Peyer's patch (tissue), 4 donors: Measurements from ENCODE around the gene C20orf173. TPM values are rescaled to one million over a fixed set of nuclear protein-coding genes. Genes with fewer than 3 reads are reported as not detected.

Experiments used
- DNase-seq, 3 donors: peaks; one replicate each; pipeline ENCODE4 v3.0.0-alpha.2; 2017 to 2019
- H3K27ac ChIP-seq, 4 donors: fragments of 200-600 bp; sonication (generic); one replicate each; pipeline ENCODE4 v1.5.1; 2016 to 2019
- H3K27me3 ChIP-seq, 2 donors: fragments of 200-600 bp; sonication (generic); one replicate each; pipeline ENCODE4 v1.5.1; 2019
- H3K36me3 ChIP-seq, 3 donors: fragments of 200-600 bp; sonication (generic); one replicate each; pipeline ENCODE4 v1.5.1; 2016 to 2019
- H3K4me1 ChIP-seq, 4 donors: fragments of 200-600 bp; sonication (generic); one replicate each; pipeline ENCODE4 v1.5.1; 2016 to 2019
- H3K4me3 ChIP-seq, 4 donors: fragments of 200-600 bp; sonication (generic); 1 replicate in 3 of 4; 2 replicates in 1 of 4; pipeline ENCODE4 v1.5.1; 2016 to 2019; ENCODE audit warnings: mild to moderate bottlenecking in 1 of 4
- H3K9me3 ChIP-seq, 4 donors: fragments of 200-600 bp; sonication (generic); one replicate each; pipeline ENCODE4 v1.5.1; 2016 to 2019; ENCODE audit warnings: mild to moderate bottlenecking in 1 of 4
- POLR2A ChIP-seq, 2 donors: fragments of 450-650 bp; IDR thresholded peaks; one replicate each; pipeline ENCODE4 v1.5.1; 2017; ENCODE audit warnings: antibody characterized with exemption in 2 of 2, mild to moderate bottlenecking in 2 of 2, moderate library complexity in 2 of 2
- total RNA-seq, 4 donors: library from RNA; depleted of rRNA; stranded (reverse); fragments of >200 nt; gene quantifications; one replicate each; pipeline ENCODE4 v1.1.0, GENCODE V29; 2016
- TF ChIP-seq, protein P1 (sequence below), 6 experiments: fragments of 450-650 bp in 4 of 6; fragments of 200-600 bp in 2 of 6; sonication (generic) in 1 of 6; IDR thresholded peaks; one replicate each; pipeline ENCODE4 v1.5.1; 2017 to 2019; ENCODE audit warnings: antibody characterized with exemption in 6 of 6, mild to moderate bottlenecking in 3 of 6, moderate library complexity in 1 of 6

The C20orf173 gene
- total RNA-seq, 4 donors from 2014 or later = not detected

DNA sequence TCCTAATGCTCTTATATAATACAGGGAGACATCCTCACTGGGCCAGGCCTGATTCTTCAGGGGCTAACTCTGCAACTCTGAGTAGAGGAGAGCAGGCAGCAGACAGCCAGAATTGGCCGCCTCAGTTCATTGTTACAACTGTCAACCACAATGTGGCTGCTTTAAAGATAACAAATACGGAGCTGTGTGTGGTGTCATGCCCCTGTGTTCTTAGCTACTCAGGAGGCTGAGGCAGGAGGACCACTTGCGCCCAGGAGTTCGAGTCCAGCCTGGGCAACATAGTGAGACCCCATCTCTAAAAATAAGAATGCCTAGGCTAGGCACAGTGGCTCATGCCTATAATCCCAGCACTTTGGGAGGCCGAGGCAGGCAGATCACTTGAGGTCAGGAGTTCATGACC, 39.7 kb downstream of the C20orf173 start:
- DNase-seq = peak in 1 of 3 donors; percentile 24
- no peaks in the 10 kb centered on the region for H3K27me3 ChIP-seq
- H3K9me3 ChIP-seq = no peaks in the 10 kb centered on the region
- H3K36me3 ChIP-seq = peaks cover 0 to 41% (median 0%) of the 10 kb centered on the region in 3 donors
- TF ChIP-seq, protein P1, sequence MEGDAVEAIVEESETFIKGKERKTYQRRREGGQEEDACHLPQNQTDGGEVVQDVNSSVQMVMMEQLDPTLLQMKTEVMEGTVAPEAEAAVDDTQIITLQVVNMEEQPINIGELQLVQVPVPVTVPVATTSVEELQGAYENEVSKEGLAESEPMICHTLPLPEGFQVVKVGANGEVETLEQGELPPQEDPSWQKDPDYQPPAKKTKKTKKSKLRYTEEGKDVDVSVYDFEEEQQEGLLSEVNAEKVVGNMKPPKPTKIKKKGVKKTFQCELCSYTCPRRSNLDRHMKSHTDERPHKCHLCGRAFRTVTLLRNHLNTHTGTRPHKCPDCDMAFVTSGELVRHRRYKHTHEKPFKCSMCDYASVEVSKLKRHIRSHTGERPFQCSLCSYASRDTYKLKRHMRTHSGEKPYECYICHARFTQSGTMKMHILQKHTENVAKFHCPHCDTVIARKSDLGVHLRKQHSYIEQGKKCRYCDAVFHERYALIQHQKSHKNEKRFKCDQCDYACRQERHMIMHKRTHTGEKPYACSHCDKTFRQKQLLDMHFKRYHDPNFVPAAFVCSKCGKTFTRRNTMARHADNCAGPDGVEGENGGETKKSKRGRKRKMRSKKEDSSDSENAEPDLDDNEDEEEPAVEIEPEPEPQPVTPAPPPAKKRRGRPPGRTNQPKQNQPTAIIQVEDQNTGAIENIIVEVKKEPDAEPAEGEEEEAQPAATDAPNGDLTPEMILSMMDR (IDR thresholded peaks at IDR 0.05) = no peak
- no peak for TF ChIP-seq POLR2A (IDR thresholded peaks at IDR 0.05)
- H3K4me1 ChIP-seq = peaks cover 0 to 10% (median 4%) of the 10 kb centered on the region in 4 donors
- H3K4me3 ChIP-seq = peak overlapping the region in 2 of 4 donors; percentile 41 to 45
- H3K27ac ChIP-seq = peak overlapping the region in 1 of 4 donors; percentile 82

DNA sequence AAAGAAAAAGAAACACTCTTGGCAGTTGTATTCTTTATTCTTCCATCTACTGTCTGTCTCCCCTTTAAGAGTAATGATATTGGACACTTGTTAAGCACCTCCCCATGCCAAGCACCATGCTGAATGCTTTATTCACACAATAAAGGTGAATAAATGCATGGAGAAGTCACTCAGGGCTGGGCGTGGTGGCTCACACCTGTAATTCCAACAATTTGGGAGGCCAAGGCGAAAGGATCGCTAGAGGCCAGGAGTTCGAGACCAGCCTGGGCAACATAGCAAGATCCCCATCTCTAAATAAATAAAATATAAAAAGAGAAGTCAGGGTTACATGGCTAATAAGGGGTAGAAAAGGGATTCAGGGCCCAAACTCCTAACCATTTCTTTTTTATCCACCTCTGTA, 42.0 kb downstream of the C20orf173 start:
- Histone ChIP-seq H3K9me3 (no peaks in the 10 kb centered on the region), H3K4me1 (peaks cover 0 to 10% (median 3%) of the 10 kb centered on the region in 4 donors), H3K27me3 (no peaks in the 10 kb centered on the region), H3K4me3 (no peak overlapping the region), H3K36me3 (peaks cover 0 to 38% (median 0%) of the 10 kb centered on the region in 3 donors), H3K27ac (no peak overlapping the region)
- DNase-seq = peak in 1 of 3 donors; percentile 15
- no peak for TF ChIP-seq POLR2A (IDR thresholded peaks at IDR 0.05)
- TF ChIP-seq, protein P1 (IDR thresholded peaks at IDR 0.05) = no peak

DNA sequence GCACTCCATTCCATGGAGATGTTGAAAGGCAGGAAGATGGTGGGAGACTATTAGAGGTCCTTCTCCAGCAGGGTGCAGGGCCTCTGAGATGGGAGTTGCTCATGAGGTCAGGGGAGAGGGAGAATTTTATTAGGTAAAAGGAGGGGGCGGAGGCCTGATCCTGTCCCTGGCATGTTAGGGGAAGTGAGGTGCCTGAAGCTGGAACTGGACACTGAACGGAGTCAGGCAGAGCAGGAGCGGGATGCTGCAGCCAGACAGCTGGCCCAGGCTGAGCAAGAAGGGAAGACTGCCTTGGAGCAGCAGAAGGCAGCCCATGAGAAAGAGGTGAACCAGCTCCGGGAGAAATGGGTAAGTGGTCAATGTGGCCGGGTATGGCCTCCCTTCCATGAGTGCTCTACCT, 49.7 kb downstream of the C20orf173 start:
- Histone ChIP-seq H3K36me3 (peaks cover 0 to 73% (median 0%) of the 10 kb centered on the region in 3 donors), H3K9me3 (no peaks in the 10 kb centered on the region), H3K27me3 (no peaks in the 10 kb centered on the region), H3K27ac (no peak overlapping the region), H3K4me1 (no peaks in the 10 kb centered on the region), H3K4me3 (no peak overlapping the region)
- TF ChIP-seq, protein P1 (IDR thresholded peaks at IDR 0.05) = no peak
- TF ChIP-seq POLR2A (IDR thresholded peaks at IDR 0.05) = no peak
- DNase-seq = no peak

GRCh38 chr20:35478804-35479472, 50.5 kb downstream of the C20orf173 start:
- no peak for TF ChIP-seq POLR2A (IDR thresholded peaks at IDR 0.05)
- TF ChIP-seq, protein P1 (IDR thresholded peaks at IDR 0.05) = peak in 1 of 6 experiments; percentile 25
- H3K27me3 ChIP-seq = no peaks in the 10 kb centered on the region
- DNase-seq = peak in 2 of 3 donors; percentile 61 to 79
- no peak overlapping the region for H3K4me3 ChIP-seq
- H3K9me3 ChIP-seq = no peaks in the 10 kb centered on the region
- no peaks in the 10 kb centered on the region for H3K4me1 ChIP-seq
- peaks cover 0 to 76% (median 0%) of the 10 kb centered on the region in 3 donors for H3K36me3 ChIP-seq
- peak overlapping the region in 1 of 4 donors; percentile 13 for H3K27ac ChIP-seq

Other genes with a start within 250 kb of the C20orf173 start
- gene EIF6, start 244.9 kb downstream of the C20orf173 start, total RNA-seq = 100 to 1,000 TPM in 3 of 4 donors, 10 to 100 TPM in 1; 77.6 to 196 (median 157) TPM
- gene FAM83C, start 237.2 kb downstream of the C20orf173 start, total RNA-seq = not detected
- 10 to 100 TPM; 35.5 to 98.2 (median 37.8) TPM for gene UQCC1, start 117.7 kb downstream of the C20orf173 start, total RNA-seq
- not detected for gene GDF5, start 91.4 kb downstream of the C20orf173 start, total RNA-seq
- gene CEP250, start 74.1 kb downstream of the C20orf173 start, total RNA-seq = 100 to 1,000 TPM in 1 of 4 donors, 10 to 100 TPM in 3; 26.1 to 121 (median 38.3) TPM
- gene ERGIC3, start 12.4 kb upstream of the C20orf173 start, total RNA-seq = 100 to 1,000 TPM; 183 to 233 (median 201) TPM
- gene SPAG4, start 86.2 kb upstream of the C20orf173 start, total RNA-seq = 10 to 100 TPM in 2 of 4 donors, not detected in 2; 10.7 to 28.1 TPM
- 100 to 1,000 TPM in 3 of 4 donors, 10 to 100 TPM in 1; 84.9 to 201 (median 127) TPM for gene CPNE1, start 135.2 kb upstream of the C20orf173 start, total RNA-seq
- 10 to 100 TPM; 21.1 to 38.1 (median 32.3) TPM for gene RBM12, start 135.2 kb upstream of the C20orf173 start, total RNA-seq
- 10 to 100 TPM; 29.2 to 62.2 (median 41.4) TPM for gene NFS1, start 169.7 kb upstream of the C20orf173 start, total RNA-seq
- 100 to 1,000 TPM; 154 to 259 (median 192) TPM for gene ROMO1, start 169.8 kb upstream of the C20orf173 start, total RNA-seq
- 1,000 to 10,000 TPM in 1 of 4 donors, 100 to 1,000 TPM in 3; 347 to 1,133 (median 466) TPM for gene RBM39, start 212.6 kb upstream of the C20orf173 start, total RNA-seq
- 10 to 100 TPM; 16.1 to 92.4 (median 29.3) TPM for gene PHF20, start 242.4 kb upstream of the C20orf173 start, total RNA-seq